Measurements from ENCODE around the gene FBXL14. TPM values are rescaled to one million over a fixed set of nuclear protein-coding genes. Genes with fewer than 3 reads are reported as not detected.

The FBXL14 gene
- total RNA-seq, 1 experiment from 2014 or later, result 23.6 TPM

- intact Hi-C loops (cut with micrococcal nuclease; ENCODE audit: unreplicated experiment), result loop anchor here (1.0 kb wide), 2 partner anchors 157 to 306 kb away; no protein-coding TSS in a partner anchor
- peak; percentile 79 to 87 for DNase-seq
- POLR2A ChIA-PET, result interaction anchor here (0.5 to 0.7 kb wide), 2 partner anchors 18 to 56 kb away, joined by 3 to 4 read pairs; partner anchors contain the start of gene ADIPOR2
- no peaks in the 10 kb centered on the region for H3K36me3 ChIP-seq (ENCODE audit: control insufficient read depth, insufficient read depth, low read length)
- no TSS peak for BruUV-seq (replicated peaks)
- no peak overlapping the region for H3K4me3 ChIP-seq (ENCODE audit: low read depth, low read length)
- H3K27me3 ChIP-seq (replicated peaks; ENCODE audit: control insufficient read depth, insufficient read depth, low read length), result no peaks in the 10 kb centered on the region
- CTCF ChIA-PET, result interaction anchor here (0.5 to 3.5 kb wide), 34 partner anchors 9 to 517 kb away, joined by 3 to 52 read pairs (median 4); partner anchors contain the start of genes ADIPOR2 and CACNA1C
- Mint-ChIP-seq H3K27ac (ENCODE audit: unreplicated experiment) (no peak overlapping the region), H3K4me3 (ENCODE audit: unreplicated experiment) (no peak overlapping the region), H3K27me3 (ENCODE audit: insufficient read depth, unreplicated experiment) (no peaks in the 10 kb centered on the region), H3K36me3 (ENCODE audit: insufficient read depth, unreplicated experiment) (no peaks in the 10 kb centered on the region), H3K9me3 (ENCODE audit: unreplicated experiment) (no peaks in the 10 kb centered on the region), H3K4me1 (ENCODE audit: low read depth, unreplicated experiment) (peaks cover 16% of the 10 kb centered on the region)
- H3K9me3 ChIP-seq, result no peaks in the 10 kb centered on the region
- H3K4me1 ChIP-seq, result peaks cover 17% of the 10 kb centered on the region
- TF ChIP-seq, protein P1, sequence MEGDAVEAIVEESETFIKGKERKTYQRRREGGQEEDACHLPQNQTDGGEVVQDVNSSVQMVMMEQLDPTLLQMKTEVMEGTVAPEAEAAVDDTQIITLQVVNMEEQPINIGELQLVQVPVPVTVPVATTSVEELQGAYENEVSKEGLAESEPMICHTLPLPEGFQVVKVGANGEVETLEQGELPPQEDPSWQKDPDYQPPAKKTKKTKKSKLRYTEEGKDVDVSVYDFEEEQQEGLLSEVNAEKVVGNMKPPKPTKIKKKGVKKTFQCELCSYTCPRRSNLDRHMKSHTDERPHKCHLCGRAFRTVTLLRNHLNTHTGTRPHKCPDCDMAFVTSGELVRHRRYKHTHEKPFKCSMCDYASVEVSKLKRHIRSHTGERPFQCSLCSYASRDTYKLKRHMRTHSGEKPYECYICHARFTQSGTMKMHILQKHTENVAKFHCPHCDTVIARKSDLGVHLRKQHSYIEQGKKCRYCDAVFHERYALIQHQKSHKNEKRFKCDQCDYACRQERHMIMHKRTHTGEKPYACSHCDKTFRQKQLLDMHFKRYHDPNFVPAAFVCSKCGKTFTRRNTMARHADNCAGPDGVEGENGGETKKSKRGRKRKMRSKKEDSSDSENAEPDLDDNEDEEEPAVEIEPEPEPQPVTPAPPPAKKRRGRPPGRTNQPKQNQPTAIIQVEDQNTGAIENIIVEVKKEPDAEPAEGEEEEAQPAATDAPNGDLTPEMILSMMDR (IDR thresholded peaks at IDR 0.05; ENCODE audit: insufficient read depth in 1 of 2, low read depth in 1 of 2, low read length in 1 of 2, severe bottlenecking in 1 of 2, unreplicated experiment in 1 of 2), result peak; percentile 93 to 96
Observed at GRCh38 chr12:1634590-1635191, 40.3 kb upstream of the FBXL14 start.

DNA sequence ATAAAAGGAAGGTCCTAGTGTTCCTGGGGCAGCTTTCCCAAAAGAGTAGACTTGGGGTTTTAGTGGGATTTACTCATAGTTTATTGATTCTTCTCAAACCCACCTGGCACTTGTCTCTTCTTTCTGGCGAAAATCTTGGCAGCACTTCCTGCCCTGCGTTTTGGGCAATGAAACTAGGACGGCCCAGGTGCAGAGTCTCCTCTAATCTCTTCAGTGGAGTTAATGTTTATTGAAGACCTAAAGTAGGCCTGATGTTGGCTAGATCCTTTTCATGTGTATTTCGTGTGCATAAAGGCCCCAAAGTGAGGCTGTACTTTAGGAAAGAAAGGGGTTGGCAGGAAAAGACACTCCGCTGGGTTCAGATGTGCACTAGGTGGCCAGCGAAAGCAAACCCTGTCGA is 39.8 kb upstream of the FBXL14 start:
- H3K4me1 Mint-ChIP-seq (ENCODE audit: low read depth, unreplicated experiment), result peaks cover 20% of the 10 kb centered on the region
- H3K4me3 ChIP-seq (ENCODE audit: low read depth, low read length), result no peak overlapping the region
- no peaks in the 10 kb centered on the region for H3K36me3 ChIP-seq (ENCODE audit: control insufficient read depth, insufficient read depth, low read length)
- no peak for DNase-seq
- no peak overlapping the region for H3K4me3 Mint-ChIP-seq (ENCODE audit: unreplicated experiment)
- H3K27me3 ChIP-seq (replicated peaks; ENCODE audit: control insufficient read depth, insufficient read depth, low read length), result no peaks in the 10 kb centered on the region
- no peaks in the 10 kb centered on the region for H3K9me3 ChIP-seq
- TF ChIP-seq, protein P1 (IDR thresholded peaks at IDR 0.05; ENCODE audit: insufficient read depth in 1 of 2, low read depth in 1 of 2, low read length in 1 of 2, severe bottlenecking in 1 of 2, unreplicated experiment in 1 of 2), result no peak
- BruUV-seq (replicated peaks), result no TSS peak
- ChIA-PET POLR2A (interaction anchor here (0.7 kb wide), 1 partner anchor 57 kb away, joined by 4 read pairs; the partner anchor contains the start of gene ADIPOR2), CTCF (interaction anchor here (0.5 to 3.5 kb wide), 29 partner anchors 10 to 516 kb away, joined by 3 to 52 read pairs (median 4); partner anchors contain the start of gene ADIPOR2)
- no peaks in the 10 kb centered on the region for H3K9me3 Mint-ChIP-seq (ENCODE audit: unreplicated experiment)
- no peaks in the 10 kb centered on the region for H3K27me3 Mint-ChIP-seq (ENCODE audit: insufficient read depth, unreplicated experiment)
- no peak overlapping the region for H3K27ac Mint-ChIP-seq (ENCODE audit: unreplicated experiment)
- intact Hi-C loops (cut with micrococcal nuclease; ENCODE audit: unreplicated experiment), result loop anchor here (1.0 kb wide), 2 partner anchors 157 to 306 kb away; no protein-coding TSS in a partner anchor
- H3K36me3 Mint-ChIP-seq (ENCODE audit: insufficient read depth, unreplicated experiment), result no peaks in the 10 kb centered on the region
- H3K4me1 ChIP-seq, result peaks cover 18% of the 10 kb centered on the region

DNA sequence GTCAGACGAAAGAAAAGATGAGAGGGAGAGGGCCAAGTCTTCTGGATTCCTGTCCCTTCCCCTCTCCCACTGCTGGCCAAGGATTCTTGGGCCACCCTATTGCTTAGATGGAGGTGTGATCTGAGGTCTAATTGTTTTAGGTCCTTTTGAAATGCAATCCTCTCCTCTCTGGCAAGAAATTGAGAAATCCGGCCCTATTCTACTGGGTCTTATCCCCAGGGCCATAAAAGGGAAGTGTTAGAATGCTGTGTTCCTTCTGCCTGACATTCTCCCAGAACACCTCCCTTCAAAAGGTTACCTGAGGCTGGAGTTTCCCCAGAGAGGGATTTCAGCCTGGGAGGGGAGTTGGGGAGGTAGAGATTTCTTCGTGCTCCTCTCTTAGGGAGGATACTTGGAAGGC is 39.1 kb upstream of the FBXL14 start:
- POLR2A ChIA-PET, result no interaction called here

More for the DNA sequence above, 39.1 kb upstream of the FBXL14 start:
- intact Hi-C loops (cut with micrococcal nuclease; ENCODE audit: unreplicated experiment), result no loop called here
- H3K36me3 ChIP-seq (ENCODE audit: control insufficient read depth, insufficient read depth, low read length), result no peaks in the 10 kb centered on the region
- no peak overlapping the region for H3K4me3 ChIP-seq (ENCODE audit: low read depth, low read length)
- H3K27ac Mint-ChIP-seq (ENCODE audit: unreplicated experiment), result no peak overlapping the region
- no peaks in the 10 kb centered on the region for H3K9me3 Mint-ChIP-seq (ENCODE audit: unreplicated experiment)
- H3K4me3 Mint-ChIP-seq (ENCODE audit: unreplicated experiment), result no peak overlapping the region
- H3K27me3 Mint-ChIP-seq (ENCODE audit: insufficient read depth, unreplicated experiment), result no peaks in the 10 kb centered on the region
- H3K9me3 ChIP-seq, result no peaks in the 10 kb centered on the region
- TF ChIP-seq, protein P1 (IDR thresholded peaks at IDR 0.05; ENCODE audit: insufficient read depth in 1 of 2, low read depth in 1 of 2, low read length in 1 of 2, severe bottlenecking in 1 of 2, unreplicated experiment in 1 of 2), result no peak
- no peaks in the 10 kb centered on the region for H3K27me3 ChIP-seq (replicated peaks; ENCODE audit: control insufficient read depth, insufficient read depth, low read length)
- H3K36me3 Mint-ChIP-seq (ENCODE audit: insufficient read depth, unreplicated experiment), result no peaks in the 10 kb centered on the region
- BruUV-seq (replicated peaks), result no TSS peak
- CTCF ChIA-PET, result interaction anchor here (1.5 to 2.3 kb wide), 2 partner anchors 16 to 165 kb away, joined by 4 to 16 read pairs; no protein-coding TSS in a partner anchor
- peaks cover 23% of the 10 kb centered on the region for H3K4me1 ChIP-seq
- no peak for DNase-seq
- H3K4me1 Mint-ChIP-seq (ENCODE audit: low read depth, unreplicated experiment), result peaks cover 27% of the 10 kb centered on the region

Data from Caco-2 (cell line).